Epithelial cell of proximal tubule (primary cell): Measurements from ENCODE around the gene CD59. TPM values are rescaled to one million over a fixed set of nuclear protein-coding genes. Genes with fewer than 3 reads are reported as not detected.
A peak's percentile ranks its signal among the peaks of the same experiment; 100 is the strongest.
"Not testable (repeated sequence)": the region's sequence is repeated elsewhere in the genome, so short reads cannot be mapped to it uniquely, and the experiment has no call there.

ENCODE experiments used
- DNase-seq: peaks from one replicate; pipeline ENCODE4 v3.0.0-alpha.2; 2011; ENCODE audit warnings: low read depth
- H3K4me3 ChIP-seq: 2 replicates; pipeline ENCODE4 v1.5.1; 2011; ENCODE audit warnings: low read depth, mild to moderate bottlenecking, low read length
- total RNA-seq: library from RNA; depleted of rRNA; stranded (reverse); fragments of >200 nt; gene quantifications from 2 replicates; pipeline ENCODE4 v1.2.3, GENCODE V29; 2015
- TF ChIP-seq, protein P1 (sequence below): conservative IDR thresholded peaks from 2 replicates; pipeline ENCODE4 v1.5.1; 2012; ENCODE audit warnings: low read depth, mild to moderate bottlenecking, low read length

CD59 gene
- total RNA-seq, 1 donor from 2014 or later, result 615 TPM

GRCh38 chr11:33716243-33716642, 20.0 kb downstream of the CD59 start:
- no peak for DNase-seq
- H3K4me3 ChIP-seq, result no peak overlapping the region
- TF ChIP-seq, protein P1, sequence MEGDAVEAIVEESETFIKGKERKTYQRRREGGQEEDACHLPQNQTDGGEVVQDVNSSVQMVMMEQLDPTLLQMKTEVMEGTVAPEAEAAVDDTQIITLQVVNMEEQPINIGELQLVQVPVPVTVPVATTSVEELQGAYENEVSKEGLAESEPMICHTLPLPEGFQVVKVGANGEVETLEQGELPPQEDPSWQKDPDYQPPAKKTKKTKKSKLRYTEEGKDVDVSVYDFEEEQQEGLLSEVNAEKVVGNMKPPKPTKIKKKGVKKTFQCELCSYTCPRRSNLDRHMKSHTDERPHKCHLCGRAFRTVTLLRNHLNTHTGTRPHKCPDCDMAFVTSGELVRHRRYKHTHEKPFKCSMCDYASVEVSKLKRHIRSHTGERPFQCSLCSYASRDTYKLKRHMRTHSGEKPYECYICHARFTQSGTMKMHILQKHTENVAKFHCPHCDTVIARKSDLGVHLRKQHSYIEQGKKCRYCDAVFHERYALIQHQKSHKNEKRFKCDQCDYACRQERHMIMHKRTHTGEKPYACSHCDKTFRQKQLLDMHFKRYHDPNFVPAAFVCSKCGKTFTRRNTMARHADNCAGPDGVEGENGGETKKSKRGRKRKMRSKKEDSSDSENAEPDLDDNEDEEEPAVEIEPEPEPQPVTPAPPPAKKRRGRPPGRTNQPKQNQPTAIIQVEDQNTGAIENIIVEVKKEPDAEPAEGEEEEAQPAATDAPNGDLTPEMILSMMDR, result peak; percentile 66

- DNase-seq, result no peak
- TF ChIP-seq, protein P1, result no peak
- H3K4me3 ChIP-seq, result no peak overlapping the region
Observed at GRCh38 chr11:33713856-33714398, 22.3 kb downstream of the CD59 start.

DNA sequence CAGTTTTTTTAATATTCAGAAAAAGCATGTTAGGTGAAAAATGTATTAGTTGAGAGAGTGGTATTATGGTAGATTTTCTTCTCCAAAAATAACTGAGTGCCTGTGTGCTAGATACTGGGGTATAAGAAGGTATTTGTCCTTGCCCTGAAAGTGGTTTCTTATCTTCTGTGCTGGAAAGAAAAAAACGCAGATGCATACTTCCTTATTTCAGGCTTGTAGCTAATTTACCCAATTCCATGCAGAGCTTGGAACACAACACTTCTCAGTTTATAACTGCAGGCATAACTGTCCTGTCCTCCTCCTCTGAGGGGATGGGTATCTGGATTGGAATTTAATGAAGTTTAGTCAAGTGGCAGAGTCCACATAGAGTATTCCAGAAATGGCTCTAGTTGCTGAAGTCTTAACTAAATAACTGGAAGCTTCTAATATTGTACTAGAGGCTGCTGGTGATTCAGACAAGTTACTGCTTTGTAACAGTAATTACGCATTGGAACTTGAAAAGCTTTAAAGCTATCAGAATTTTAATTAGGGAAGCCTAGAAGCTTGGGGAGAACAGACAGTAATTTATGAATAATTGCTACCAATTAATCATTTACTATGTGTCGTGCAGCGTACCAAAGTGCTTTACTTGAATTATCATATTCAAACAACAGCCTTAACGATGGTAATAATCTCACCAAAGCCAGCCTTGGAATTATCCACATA, 22.9 kb downstream of the CD59 start:
- no peak for DNase-seq
- H3K4me3 ChIP-seq, result no peak overlapping the region
- TF ChIP-seq, protein P1, result no peak

- DNase-seq, result no peak
- H3K4me3 ChIP-seq, result no peak overlapping the region
Observed at GRCh38 chr11:33712436-33712835, 23.8 kb downstream of the CD59 start.

GRCh38 chr11:33709466-33709865, 26.8 kb downstream of the CD59 start:
- H3K4me3 ChIP-seq, result no peak overlapping the region
- DNase-seq, result no peak
- TF ChIP-seq, protein P1, result no peak

More at GRCh38 chr11:33712436-33712835, 23.8 kb downstream of the CD59 start:
- TF ChIP-seq, protein P1, result no peak

DNA sequence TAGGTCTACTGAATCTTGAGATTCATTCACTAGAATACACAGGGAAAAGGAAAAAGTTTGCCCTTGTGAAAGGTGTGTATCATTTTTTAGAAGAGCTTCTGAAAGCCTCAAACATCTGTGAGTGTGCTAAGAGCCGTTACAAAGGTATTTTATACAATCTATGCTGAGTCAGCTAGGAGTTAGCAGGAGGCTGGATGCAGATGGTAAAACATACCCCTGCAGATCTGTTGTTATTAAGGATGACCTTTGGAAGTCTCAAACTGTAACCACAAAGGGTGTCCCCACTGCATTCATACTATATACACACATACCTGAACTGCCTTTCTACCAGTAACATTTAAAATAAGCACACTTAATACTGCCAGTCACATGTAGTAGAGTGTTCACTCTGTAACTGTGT, 27.2 kb downstream of the CD59 start:
- DNase-seq, result no peak
- TF ChIP-seq, protein P1, result no peak

DNA sequence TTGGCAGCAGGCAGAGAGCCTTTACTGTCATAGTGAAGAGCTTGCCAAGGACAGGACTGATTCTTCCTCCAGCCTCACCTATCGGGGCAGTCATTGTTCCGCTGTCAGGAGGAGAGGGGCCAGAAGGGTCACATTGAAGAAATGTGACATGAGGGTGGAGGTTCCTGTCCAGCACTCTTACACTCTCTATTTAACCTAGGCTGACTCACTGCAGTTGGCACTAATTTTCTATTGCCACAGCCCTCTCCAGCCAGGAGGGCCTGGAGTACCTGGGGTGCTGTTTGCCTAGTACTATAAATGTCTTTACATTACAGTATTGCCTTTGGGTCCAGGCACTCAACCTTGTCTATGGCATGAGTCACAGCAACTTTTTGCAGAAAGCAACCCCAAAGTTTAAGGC, 28.4 kb downstream of the CD59 start:
- H3K4me3 ChIP-seq, DNase-seq: not testable (repeated sequence)

More for the DNA sequence above, 27.2 kb downstream of the CD59 start:
- no peak overlapping the region for H3K4me3 ChIP-seq
